Ishikawa (cell line): ENCODE results near the gene DISP3.

Experiments
- TAF1 ChIP-seq: IDR thresholded peaks from 2 replicates; pipeline ENCODE4 v1.6.1; 2012; ENCODE audit warnings: low read depth, mild to moderate bottlenecking
- TF ChIP-seq, protein P1 (sequence below): IDR thresholded peaks from 2 replicates; pipeline ENCODE4 v1.6.1; 2012; ENCODE audit warnings: low read depth, mild to moderate bottlenecking

- TF ChIP-seq TAF1, result no peak
- TF ChIP-seq, protein P1, sequence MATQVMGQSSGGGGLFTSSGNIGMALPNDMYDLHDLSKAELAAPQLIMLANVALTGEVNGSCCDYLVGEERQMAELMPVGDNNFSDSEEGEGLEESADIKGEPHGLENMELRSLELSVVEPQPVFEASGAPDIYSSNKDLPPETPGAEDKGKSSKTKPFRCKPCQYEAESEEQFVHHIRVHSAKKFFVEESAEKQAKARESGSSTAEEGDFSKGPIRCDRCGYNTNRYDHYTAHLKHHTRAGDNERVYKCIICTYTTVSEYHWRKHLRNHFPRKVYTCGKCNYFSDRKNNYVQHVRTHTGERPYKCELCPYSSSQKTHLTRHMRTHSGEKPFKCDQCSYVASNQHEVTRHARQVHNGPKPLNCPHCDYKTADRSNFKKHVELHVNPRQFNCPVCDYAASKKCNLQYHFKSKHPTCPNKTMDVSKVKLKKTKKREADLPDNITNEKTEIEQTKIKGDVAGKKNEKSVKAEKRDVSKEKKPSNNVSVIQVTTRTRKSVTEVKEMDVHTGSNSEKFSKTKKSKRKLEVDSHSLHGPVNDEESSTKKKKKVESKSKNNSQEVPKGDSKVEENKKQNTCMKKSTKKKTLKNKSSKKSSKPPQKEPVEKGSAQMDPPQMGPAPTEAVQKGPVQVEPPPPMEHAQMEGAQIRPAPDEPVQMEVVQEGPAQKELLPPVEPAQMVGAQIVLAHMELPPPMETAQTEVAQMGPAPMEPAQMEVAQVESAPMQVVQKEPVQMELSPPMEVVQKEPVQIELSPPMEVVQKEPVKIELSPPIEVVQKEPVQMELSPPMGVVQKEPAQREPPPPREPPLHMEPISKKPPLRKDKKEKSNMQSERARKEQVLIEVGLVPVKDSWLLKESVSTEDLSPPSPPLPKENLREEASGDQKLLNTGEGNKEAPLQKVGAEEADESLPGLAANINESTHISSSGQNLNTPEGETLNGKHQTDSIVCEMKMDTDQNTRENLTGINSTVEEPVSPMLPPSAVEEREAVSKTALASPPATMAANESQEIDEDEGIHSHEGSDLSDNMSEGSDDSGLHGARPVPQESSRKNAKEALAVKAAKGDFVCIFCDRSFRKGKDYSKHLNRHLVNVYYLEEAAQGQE, result no peak
These were observed 6.2 kb upstream of the DISP3 start for GRCh38 chr1:11472741-11473140.
